Measurements from ENCODE around the gene EHMT2. TPM values are rescaled to one million over a fixed set of nuclear protein-coding genes. Genes with fewer than 3 reads are reported as not detected.
"Not testable (repeated sequence)": the region's sequence is repeated elsewhere in the genome, so short reads cannot be mapped to it uniquely, and the experiment has no call there.

EHMT2 gene
- total RNA-seq, 1 experiment from 2014 or later: 46.1 TPM

DNA sequence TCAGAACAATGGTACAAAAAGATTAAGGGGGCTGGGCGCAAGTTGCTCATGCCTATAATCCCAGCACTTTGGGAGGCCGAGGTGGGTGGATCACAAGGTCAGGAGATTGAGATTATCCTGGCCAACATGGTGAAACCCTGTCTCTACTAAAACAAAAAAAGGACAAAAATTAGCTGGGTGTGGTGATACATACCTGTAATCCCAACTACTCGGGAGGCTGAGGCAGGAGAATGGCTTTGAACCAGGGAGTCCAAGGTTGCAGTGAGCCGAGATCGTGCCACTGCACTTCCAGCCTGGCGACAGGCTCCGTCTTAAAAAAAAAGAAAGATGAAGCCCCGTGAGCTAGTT lies 57.7 kb downstream of the EHMT2 start:
- not testable (repeated sequence) for DNase-seq (ENCODE audit: low read depth)

GRCh38 chr6:31838968-31839367 lies 58.5 kb downstream of the EHMT2 start:
- DNase-seq (ENCODE audit: low read depth): no peak

DNA sequence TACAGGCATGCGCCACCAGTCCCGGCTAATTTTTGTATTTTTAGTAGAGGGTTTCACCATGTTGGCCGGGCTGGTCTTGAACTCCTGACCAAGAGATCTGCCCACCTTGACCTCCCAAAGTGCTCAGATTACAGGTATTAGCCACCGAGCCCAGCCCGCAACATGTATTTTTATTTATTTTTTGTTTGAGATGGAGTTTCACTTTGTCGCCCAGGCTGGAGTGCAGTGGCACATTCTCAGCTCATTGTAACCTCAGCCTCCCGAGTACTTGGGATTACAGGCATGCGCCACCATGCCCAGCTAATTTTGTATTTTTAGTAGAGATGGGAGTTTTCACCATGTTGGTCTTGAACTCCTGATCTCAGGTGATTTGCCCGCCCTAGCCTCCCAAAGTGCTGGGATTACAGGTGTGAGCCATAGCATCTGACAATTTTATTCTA lies 59.4 kb downstream of the EHMT2 start:
- DNase-seq (ENCODE audit: low read depth): not testable (repeated sequence)

DNA sequence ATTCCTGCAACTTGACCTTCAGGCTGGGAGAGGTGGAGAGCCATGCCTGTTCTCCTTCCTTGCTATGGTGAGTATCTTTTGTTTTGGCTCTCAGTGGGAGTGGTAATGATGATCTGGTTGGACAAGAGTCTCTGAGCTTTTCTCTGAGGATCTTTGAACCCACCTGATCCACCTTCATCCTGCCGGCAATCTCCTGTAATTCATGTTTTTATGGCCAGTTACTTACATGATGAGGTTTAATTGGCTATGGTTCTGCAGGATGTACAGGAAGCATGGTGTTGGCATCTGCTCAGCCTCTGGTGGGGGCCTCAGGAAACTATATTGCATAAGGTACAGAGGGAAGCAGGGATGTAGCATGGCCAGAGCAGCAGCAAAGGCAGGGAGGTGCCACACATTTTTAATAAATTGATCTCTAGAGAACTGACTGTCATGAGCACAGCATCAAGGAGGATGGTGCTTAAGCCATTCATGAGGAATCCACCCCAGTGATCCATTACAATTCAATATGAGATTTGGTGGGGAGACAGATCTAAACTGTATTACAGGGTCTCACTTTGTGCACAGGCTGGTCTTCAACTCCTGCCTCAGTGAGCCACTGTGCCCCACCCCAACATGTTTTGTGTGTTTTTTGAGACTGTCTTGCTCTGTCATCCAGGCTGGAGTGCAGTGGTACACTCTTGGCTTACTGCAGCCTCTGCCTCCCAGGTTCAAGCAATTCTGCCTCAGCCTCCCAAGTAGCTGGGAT lies 60.0 kb downstream of the EHMT2 start:
- DNase-seq (ENCODE audit: low read depth): peak; percentile 16

GRCh38 chr6:31836474-31837368 lies 60.8 kb downstream of the EHMT2 start:
- peak; percentile 42 for DNase-seq (ENCODE audit: low read depth)

- DNase-seq (ENCODE audit: low read depth): no peak
Measured at GRCh38 chr6:31836047-31836473, 61.4 kb downstream of the EHMT2 start.

GRCh38 chr6:31834367-31835250 lies 62.9 kb downstream of the EHMT2 start:
- DNase-seq (ENCODE audit: low read depth): peak; percentile 90

GRCh38 chr6:31831350-31832215 lies 65.9 kb downstream of the EHMT2 start:
- DNase-seq (ENCODE audit: low read depth): no peak

GRCh38 chr6:31830886-31831335 lies 66.6 kb downstream of the EHMT2 start:
- DNase-seq (ENCODE audit: low read depth): no peak

Other genes with a start within 250 kb of the EHMT2 start
- gene BAG6, start 245.0 kb downstream of the EHMT2 start, total RNA-seq (2014; rRNA removed; shearing (Covaris generic)): 124 and 161 TPM in 2 replicates
- gene APOM, start 241.8 kb downstream of the EHMT2 start, total RNA-seq (2014; rRNA removed; shearing (Covaris generic)): 2.5 and 3.4 TPM in 2 replicates
- gene C6orf47, start 236.9 kb downstream of the EHMT2 start, total RNA-seq (2014; rRNA removed; shearing (Covaris generic)): 13.9 and 18.6 TPM in 2 replicates
- 20.0 and 22.5 TPM in 2 replicates for gene GPANK1, start 232.7 kb downstream of the EHMT2 start, total RNA-seq (2014; rRNA removed; shearing (Covaris generic))
- gene CSNK2B, start 231.6 kb downstream of the EHMT2 start, total RNA-seq (2014; rRNA removed; shearing (Covaris generic)): 371 and 469 TPM in 2 replicates
- 0.36 and 1.3 TPM in 2 replicates for gene LY6G5B, start 227.7 kb downstream of the EHMT2 start, total RNA-seq (2014; rRNA removed; shearing (Covaris generic))
- 2.9 and 3.2 TPM in 2 replicates for gene LY6G5C, start 216.6 kb downstream of the EHMT2 start, total RNA-seq (2014; rRNA removed; shearing (Covaris generic))
- gene ABHD16A, start 194.4 kb downstream of the EHMT2 start, total RNA-seq (2014; rRNA removed; shearing (Covaris generic)): 36.7 and 36.9 TPM in 2 replicates
- gene LY6G6F, start 190.8 kb downstream of the EHMT2 start, total RNA-seq (2014; rRNA removed; shearing (Covaris generic)): not detected in 2 replicates
- gene LY6G6D, start 182.3 kb downstream of the EHMT2 start, total RNA-seq (2014; rRNA removed; shearing (Covaris generic)): not detected in 2 replicates
- not detected in 2 replicates for gene LY6G6C, start 176.0 kb downstream of the EHMT2 start, total RNA-seq (2014; rRNA removed; shearing (Covaris generic))
- not detected in 2 replicates for gene MPIG6B, start 174.3 kb downstream of the EHMT2 start, total RNA-seq (2014; rRNA removed; shearing (Covaris generic))
- gene DDAH2, start 168.4 kb downstream of the EHMT2 start, total RNA-seq (2014; rRNA removed; shearing (Covaris generic)): 39.4 and 53.3 TPM in 2 replicates
- gene CLIC1, start 161.2 kb downstream of the EHMT2 start, total RNA-seq (2014; rRNA removed; shearing (Covaris generic)): 1,387 and 1,552 TPM in 2 replicates
- gene MSH5, start 157.7 kb downstream of the EHMT2 start, total RNA-seq (2014; rRNA removed; shearing (Covaris generic)): 14.1 and 17.8 TPM in 2 replicates
- gene SAPCD1, start 135.0 kb downstream of the EHMT2 start, total RNA-seq (2014; rRNA removed; shearing (Covaris generic)): 0.72 and 2.7 TPM in 2 replicates
- gene VWA7, start 120.4 kb downstream of the EHMT2 start, total RNA-seq (2014; rRNA removed; shearing (Covaris generic)): 0.10 and 0.36 TPM in 2 replicates
- gene VARS1, start 101.9 kb downstream of the EHMT2 start, total RNA-seq (2014; rRNA removed; shearing (Covaris generic)): 26.4 and 33.6 TPM in 2 replicates
- gene LSM2, start 90.7 kb downstream of the EHMT2 start, total RNA-seq (2014; rRNA removed; shearing (Covaris generic)): 145 and 164 TPM in 2 replicates
- gene HSPA1L, start 82.4 kb downstream of the EHMT2 start, total RNA-seq (2014; rRNA removed; shearing (Covaris generic)): 0.68 and 0.84 TPM in 2 replicates
- gene HSPA1A, start 82.2 kb downstream of the EHMT2 start, total RNA-seq (2014; rRNA removed; shearing (Covaris generic)): 141 and 155 TPM in 2 replicates
- gene HSPA1B, start 70.0 kb downstream of the EHMT2 start, total RNA-seq (2014; rRNA removed; shearing (Covaris generic)): 82.1 and 101 TPM in 2 replicates
- 55.3 and 66.7 TPM in 2 replicates for gene NEU1, start 34.9 kb downstream of the EHMT2 start, total RNA-seq (2014; rRNA removed; shearing (Covaris generic))
- gene SLC44A4, start 18.7 kb downstream of the EHMT2 start, total RNA-seq (2014; rRNA removed; shearing (Covaris generic)): 1.5 TPM in 1 of 2 replicates, not detected in the other
- 1.2 and 1.4 TPM in 2 replicates for gene ZBTB12, start 4.4 kb upstream of the EHMT2 start, total RNA-seq (2014; rRNA removed; shearing (Covaris generic))
- gene C2, start 30.0 kb upstream of the EHMT2 start, total RNA-seq (2014; rRNA removed; shearing (Covaris generic)): not detected in 2 replicates
- 0.72 and 1.8 TPM in 2 replicates for gene CFB, start 48.4 kb upstream of the EHMT2 start, total RNA-seq (2014; rRNA removed; shearing (Covaris generic))
- 235 and 246 TPM in 2 replicates for gene NELFE, start 61.3 kb upstream of the EHMT2 start, total RNA-seq (2014; rRNA removed; shearing (Covaris generic))
- 30.4 and 36.5 TPM in 2 replicates for gene SKIC2, start 61.5 kb upstream of the EHMT2 start, total RNA-seq (2014; rRNA removed; shearing (Covaris generic))
- 21.0 and 27.8 TPM in 2 replicates for gene DXO, start 74.4 kb upstream of the EHMT2 start, total RNA-seq (2014; rRNA removed; shearing (Covaris generic))
- 0.96 and 1.3 TPM in 2 replicates for gene C4A, start 84.4 kb upstream of the EHMT2 start, total RNA-seq (2014; rRNA removed; shearing (Covaris generic))
- gene C4B, start 117.1 kb upstream of the EHMT2 start, total RNA-seq (2014; rRNA removed; shearing (Covaris generic)): 0.68 and 0.72 TPM in 2 replicates
- gene CYP21A2, start 140.7 kb upstream of the EHMT2 start, total RNA-seq (2014; rRNA removed; shearing (Covaris generic)): not detected in 2 replicates
- 0.12 and 0.20 TPM in 2 replicates for gene TNXB, start 211.6 kb upstream of the EHMT2 start, total RNA-seq (2014; rRNA removed; shearing (Covaris generic))
- 20.5 and 23.5 TPM in 2 replicates for gene ATF6B, start 230.5 kb upstream of the EHMT2 start, total RNA-seq (2014; rRNA removed; shearing (Covaris generic))
- gene FKBPL, start 232.6 kb upstream of the EHMT2 start, total RNA-seq (2014; rRNA removed; shearing (Covaris generic)): 14.5 and 15.2 TPM in 2 replicates

All from RPMI7951 (cell line).